Endodermal cell (in vitro differentiated cells): ENCODE results near the gene RNASEH1. TPM values are rescaled to one million over a fixed set of nuclear protein-coding genes. Genes with fewer than 3 reads are reported as not detected.

Experiments used
- DNase-seq: peaks from one replicate; pipeline ENCODE4 v3.0.0-alpha.2; 2017
- H3K27ac ChIP-seq: 2 replicates; pipeline ENCODE4 v1.5.1; 2013; ENCODE audit warnings: mild to moderate bottlenecking, low read depth, low read length, moderate library complexity
- H3K27me3 ChIP-seq: 2 replicates; pipeline ENCODE4 v1.6.1; 2013; ENCODE audit warnings: mild to moderate bottlenecking, low read length, moderate library complexity; ENCODE audit not compliant: insufficient read depth, control insufficient read depth, poor library complexity, severe bottlenecking
- H3K36me3 ChIP-seq: 2 replicates; pipeline ENCODE4 v1.7.0; 2013; ENCODE audit warnings: mild to moderate bottlenecking, low read length, moderate library complexity; ENCODE audit not compliant: control insufficient read depth, insufficient read depth
- H3K4me1 ChIP-seq: one replicate; pipeline ENCODE4 v1.7.0; 2013; ENCODE audit warnings: low read length; ENCODE audit not compliant: control insufficient read depth, insufficient read depth
- H3K4me3 ChIP-seq: 2 replicates; pipeline ENCODE4 v1.5.1; 2013; ENCODE audit warnings: mild to moderate bottlenecking, low read length, moderate library complexity
- H3K9ac ChIP-seq: 2 replicates; pipeline ENCODE4 v1.6.1; 2013; ENCODE audit warnings: mild to moderate bottlenecking, low read length, moderate library complexity; ENCODE audit not compliant: poor library complexity, severe bottlenecking; ENCODE audit errors: extremely low read depth
- H3K9me3 ChIP-seq: 2 replicates; pipeline ENCODE4 v1.6.1; 2013; ENCODE audit warnings: mild to moderate bottlenecking, low read length, moderate library complexity; ENCODE audit not compliant: control insufficient read depth
- H3K27ac Mint-ChIP-seq: 2 replicates; pipeline ENCODE4 v1.8.0; 2020; ENCODE audit warnings: mixed read lengths
- H3K27me3 Mint-ChIP-seq: 2 replicates; pipeline ENCODE4 v1.8.0; 2021; ENCODE audit warnings: mild to moderate bottlenecking, mixed read lengths; ENCODE audit not compliant: insufficient read depth
- H3K36me3 Mint-ChIP-seq: 2 replicates; pipeline ENCODE4 v1.8.0; 2020; ENCODE audit warnings: low read depth, mixed read lengths
- H3K4me1 Mint-ChIP-seq: 2 replicates; pipeline ENCODE4 v1.8.0; 2020; ENCODE audit warnings: mixed read lengths
- H3K4me3 Mint-ChIP-seq: 2 replicates; pipeline ENCODE4 v1.8.0; 2020; ENCODE audit warnings: mild to moderate bottlenecking, moderate library complexity, mixed read lengths
- H3K9me3 Mint-ChIP-seq: 2 replicates; pipeline ENCODE4 v1.8.0; 2020; ENCODE audit warnings: mild to moderate bottlenecking, mixed read lengths
- WGBS, 2 experiments: methylation state at CpG; one replicate each; pipeline versions ENCODE4 v1.1.5 to v1.1.7; 2013; ENCODE audit warnings: missing lambda C conversion rate in 2 of 2, mixed read lengths in 1 of 2; ENCODE audit not compliant: insufficient coverage in 1 of 2, insufficient read length in 1 of 2; 5-methylcytosine and 5-hydroxymethylcytosine counted together
- total RNA-seq, 2 donors: library from RNA; stranded (reverse); fragmentation: NEBNext Ultra II Directional in 1 of 2; extraction: Animal tissue kit (Norgen Biotek cat#: 25700) in 1 of 2; gene quantifications; 2 replicates in 1 of 2; 3 replicates in 1 of 2; pipeline ENCODE4 v1.2.1, GENCODE V29; 2021
- TF ChIP-seq, protein P1 (sequence below): fragments of 200-600 bp; sonication (generic); conservative IDR thresholded peaks from 2 replicates; pipeline ENCODE4 v1.5.0; 2021; ENCODE audit warnings: antibody characterized with exemption, mild to moderate bottlenecking

RNASEH1 gene
- total RNA-seq, 2 donors from 2014 or later, result 28.2 to 35.2 TPM

DNA sequence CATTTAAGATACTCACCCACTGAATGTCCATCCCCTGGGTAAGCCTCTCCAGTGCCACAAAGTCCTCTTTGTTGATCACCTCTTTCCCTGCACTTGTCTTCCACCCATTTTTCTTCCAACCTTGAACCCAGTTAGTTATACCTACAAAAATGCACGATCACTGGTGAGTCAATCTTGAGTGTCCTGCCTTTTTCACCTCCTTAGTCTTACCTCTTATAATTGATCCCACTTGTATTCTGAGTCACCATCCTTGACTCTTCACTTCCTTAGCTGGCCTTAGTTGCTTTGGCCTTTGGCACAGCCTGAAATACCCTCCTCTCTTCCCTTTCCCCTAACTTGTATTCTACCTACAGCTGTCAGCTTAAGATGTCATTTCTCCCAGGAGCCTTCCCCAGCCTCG is 10.2 kb downstream of the RNASEH1 start:
- Histone ChIP-seq H3K9me3 (no peaks in the 10 kb centered on the region), H3K36me3 (peaks cover 86% of the 10 kb centered on the region), H3K4me3 (no peak overlapping the region), H3K9ac (no peak overlapping the region), H3K27ac (no peak overlapping the region), H3K27me3 (no peaks in the 10 kb centered on the region), H3K4me1 (no peaks in the 10 kb centered on the region)
- H3K4me3 Mint-ChIP-seq, result no peak overlapping the region
- H3K9me3 Mint-ChIP-seq, result no peaks in the 10 kb centered on the region
- H3K4me1 Mint-ChIP-seq, result no peaks in the 10 kb centered on the region
- TF ChIP-seq, protein P1, sequence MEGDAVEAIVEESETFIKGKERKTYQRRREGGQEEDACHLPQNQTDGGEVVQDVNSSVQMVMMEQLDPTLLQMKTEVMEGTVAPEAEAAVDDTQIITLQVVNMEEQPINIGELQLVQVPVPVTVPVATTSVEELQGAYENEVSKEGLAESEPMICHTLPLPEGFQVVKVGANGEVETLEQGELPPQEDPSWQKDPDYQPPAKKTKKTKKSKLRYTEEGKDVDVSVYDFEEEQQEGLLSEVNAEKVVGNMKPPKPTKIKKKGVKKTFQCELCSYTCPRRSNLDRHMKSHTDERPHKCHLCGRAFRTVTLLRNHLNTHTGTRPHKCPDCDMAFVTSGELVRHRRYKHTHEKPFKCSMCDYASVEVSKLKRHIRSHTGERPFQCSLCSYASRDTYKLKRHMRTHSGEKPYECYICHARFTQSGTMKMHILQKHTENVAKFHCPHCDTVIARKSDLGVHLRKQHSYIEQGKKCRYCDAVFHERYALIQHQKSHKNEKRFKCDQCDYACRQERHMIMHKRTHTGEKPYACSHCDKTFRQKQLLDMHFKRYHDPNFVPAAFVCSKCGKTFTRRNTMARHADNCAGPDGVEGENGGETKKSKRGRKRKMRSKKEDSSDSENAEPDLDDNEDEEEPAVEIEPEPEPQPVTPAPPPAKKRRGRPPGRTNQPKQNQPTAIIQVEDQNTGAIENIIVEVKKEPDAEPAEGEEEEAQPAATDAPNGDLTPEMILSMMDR, result no peak
- H3K27me3 Mint-ChIP-seq, result no peaks in the 10 kb centered on the region
- no peak for DNase-seq
- peaks cover 88% of the 10 kb centered on the region for H3K36me3 Mint-ChIP-seq
- 91 to 95% methylated on average over 2 of the region's 2 CpGs for WGBS, 2 experiments
- H3K27ac Mint-ChIP-seq, result no peak overlapping the region

DNA sequence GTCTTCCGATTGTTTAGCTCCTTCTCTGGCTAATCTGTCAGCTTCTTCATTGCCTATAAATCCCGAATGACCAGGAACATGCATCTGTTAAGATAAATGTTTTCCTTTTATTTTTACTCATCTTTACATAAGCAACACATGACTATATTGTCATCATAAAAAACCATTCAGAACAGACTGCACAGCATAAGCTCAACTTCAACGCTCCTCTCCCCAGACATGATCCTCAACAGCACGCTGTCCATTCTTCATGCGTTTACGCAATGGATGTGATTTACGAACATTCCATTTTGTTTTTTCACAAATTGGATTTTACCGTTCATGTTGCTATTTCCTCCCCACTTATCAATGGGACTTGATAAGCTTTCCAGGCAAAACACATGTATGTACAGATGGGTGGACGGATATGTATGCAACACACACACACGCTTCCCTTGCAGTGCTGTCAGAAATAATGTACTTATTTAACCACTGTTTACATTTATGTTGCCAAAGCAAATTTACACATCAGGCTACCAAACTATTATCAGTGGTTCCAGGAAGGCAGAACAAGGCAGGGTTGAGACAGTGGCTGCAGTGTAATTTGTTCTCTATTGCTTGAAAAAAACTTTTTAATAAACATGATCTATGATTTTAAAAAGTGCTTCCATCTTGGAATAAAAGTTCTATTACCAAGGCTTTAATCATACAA is 12.2 kb downstream of the RNASEH1 start:
- Mint-ChIP-seq H3K9me3 (no peaks in the 10 kb centered on the region), H3K27ac (no peak overlapping the region), H3K36me3 (peaks cover 90% of the 10 kb centered on the region), H3K27me3 (no peaks in the 10 kb centered on the region), H3K4me1 (no peaks in the 10 kb centered on the region), H3K4me3 (no peak overlapping the region)
- Histone ChIP-seq H3K4me3 (no peak overlapping the region), H3K9ac (no peak overlapping the region), H3K27ac (no peak overlapping the region), H3K9me3 (no peaks in the 10 kb centered on the region), H3K36me3 (peaks cover 87% of the 10 kb centered on the region), H3K27me3 (no peaks in the 10 kb centered on the region), H3K4me1 (no peaks in the 10 kb centered on the region)
- TF ChIP-seq, protein P1, result no peak
- 95 to 98% methylated on average over 9 to 10 of the region's 10 CpGs for WGBS, 2 experiments
- DNase-seq, result no peak

DNA sequence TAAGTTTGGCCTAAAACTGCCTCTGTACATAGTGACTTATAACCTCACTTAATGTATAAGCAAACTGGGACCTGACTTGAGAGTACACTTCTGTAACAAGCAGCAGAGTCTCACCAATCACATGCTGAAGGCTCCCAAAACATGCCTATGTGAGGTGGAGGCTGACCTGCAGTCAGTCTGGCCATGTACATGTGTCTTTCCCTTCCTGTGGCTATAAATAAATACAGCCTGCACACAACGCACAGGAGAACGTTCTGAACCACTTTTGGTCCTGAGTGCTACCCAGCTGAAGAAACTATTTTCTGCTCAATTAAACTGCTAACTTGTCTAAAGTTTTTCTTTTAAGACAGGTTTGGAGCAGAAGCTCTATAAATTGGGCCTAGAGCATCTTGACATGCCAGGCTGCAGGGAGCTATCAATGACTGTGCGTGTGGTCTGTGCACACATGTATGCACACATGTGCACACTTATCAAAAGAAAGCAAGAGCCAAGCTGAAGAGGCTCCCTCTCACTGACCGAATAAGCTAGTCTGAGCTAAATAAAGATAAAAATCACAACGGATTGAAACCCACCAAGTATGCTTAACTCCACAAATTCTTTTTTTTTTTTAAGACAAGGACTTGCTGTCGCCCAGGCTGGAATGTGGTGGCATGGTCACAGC is 15.0 kb downstream of the RNASEH1 start:
- H3K4me1 Mint-ChIP-seq, result no peaks in the 10 kb centered on the region
- no peak for DNase-seq
- Histone ChIP-seq H3K27ac (no peak overlapping the region), H3K27me3 (no peaks in the 10 kb centered on the region), H3K9ac (no peak overlapping the region), H3K36me3 (peaks cover 74% of the 10 kb centered on the region), H3K4me1 (no peaks in the 10 kb centered on the region), H3K9me3 (no peaks in the 10 kb centered on the region), H3K4me3 (no peak overlapping the region)
- TF ChIP-seq, protein P1, result no peak
- H3K27me3 Mint-ChIP-seq, result no peaks in the 10 kb centered on the region
- WGBS, 2 experiments, result 89 to 93% methylated on average over 5 to 6 of the region's 6 CpGs
- H3K27ac Mint-ChIP-seq, result no peak overlapping the region
- no peak overlapping the region for H3K4me3 Mint-ChIP-seq
- H3K36me3 Mint-ChIP-seq, result peaks cover 76% of the 10 kb centered on the region
- no peaks in the 10 kb centered on the region for H3K9me3 Mint-ChIP-seq
